Measurements from ENCODE around the gene ALOXE3.

ALOXE3 gene

GRCh38 chr17:8161289-8162232, 43.2 kb upstream of the ALOXE3 start:
- H3K27ac ChIP-seq, result peak overlapping the region; percentile 98
- peaks cover 22% of the 10 kb centered on the region for H3K36me3 ChIP-seq
- H4K20me1 ChIP-seq, result peaks cover 32% of the 10 kb centered on the region
- H3K27me3 ChIP-seq, result no peaks in the 10 kb centered on the region
- TF ChIP-seq Cebpa-rat (IDR thresholded peaks at IDR 0.05), result no peak
- peaks cover 62% of the 10 kb centered on the region for H3K4me1 ChIP-seq
- H3K4me2 ChIP-seq, result peak overlapping the region; percentile 99
- peak overlapping the region; percentile 99 for H3K9ac ChIP-seq
- H3K9me3 ChIP-seq, result no peaks in the 10 kb centered on the region
- H3K4me3 ChIP-seq, result peak overlapping the region; percentile 100

- peak overlapping the region; percentile 100 for H3K4me3 ChIP-seq
- peaks cover 22% of the 10 kb centered on the region for H3K36me3 ChIP-seq
- peaks cover 65% of the 10 kb centered on the region for H3K4me1 ChIP-seq
- H3K27ac ChIP-seq, result peak overlapping the region; percentile 46
- peak overlapping the region; percentile 99 for H3K4me2 ChIP-seq
- no peaks in the 10 kb centered on the region for H3K9me3 ChIP-seq
- H3K9ac ChIP-seq, result peak overlapping the region; percentile 99
- no peaks in the 10 kb centered on the region for H3K27me3 ChIP-seq
- peaks cover 32% of the 10 kb centered on the region for H4K20me1 ChIP-seq
- TF ChIP-seq Cebpa-rat (IDR thresholded peaks at IDR 0.05), result no peak
Measured at GRCh38 chr17:8160741-8161221, 42.5 kb upstream of the ALOXE3 start.

- TF ChIP-seq Cebpa-rat (IDR thresholded peaks at IDR 0.05), result no peak
- Histone ChIP-seq H3K9ac (peak overlapping the region; percentile 99; the same call in 1 of the 2 replicates), H3K36me3 (peaks cover 22% of the 10 kb centered on the region), H3K4me2 (peak overlapping the region; percentile 99), H3K27ac (no peak overlapping the region), H3K9me3 (no peaks in the 10 kb centered on the region), H4K20me1 (peaks cover 32% of the 10 kb centered on the region), H3K4me3 (peak overlapping the region; percentile 100; the same call in 1 of the 2 replicates), H3K27me3 (no peaks in the 10 kb centered on the region), H3K4me1 (peaks cover 71% of the 10 kb centered on the region)
Measured at GRCh38 chr17:8160224-8160577, 41.9 kb upstream of the ALOXE3 start.

- H3K27me3 ChIP-seq, result no peaks in the 10 kb centered on the region
Measured at GRCh38 chr17:8159459-8160223, 41.3 kb upstream of the ALOXE3 start.

GRCh38 chr17:8159032-8159400, 40.7 kb upstream of the ALOXE3 start:
- no peak overlapping the region for H3K4me3 ChIP-seq
- H3K9me3 ChIP-seq, result no peaks in the 10 kb centered on the region
- TF ChIP-seq Cebpa-rat (IDR thresholded peaks at IDR 0.05), result no peak
- H3K9ac ChIP-seq, result no peak overlapping the region
- 0 out of 2 replicates have a peak overlapping the region, but pooled peaks have one; percentile 61 for H3K4me2 ChIP-seq
- no peak overlapping the region for H3K27ac ChIP-seq
- H4K20me1 ChIP-seq, result peaks cover 32% of the 10 kb centered on the region
- H3K4me1 ChIP-seq, result peaks cover 73% of the 10 kb centered on the region
- peaks cover 22% of the 10 kb centered on the region for H3K36me3 ChIP-seq
- H3K27me3 ChIP-seq, result no peaks in the 10 kb centered on the region

More at GRCh38 chr17:8159459-8160223, 41.3 kb upstream of the ALOXE3 start:
- Histone ChIP-seq H3K27ac (no peak overlapping the region), H3K4me3 (no peak overlapping the region), H3K4me1 (peaks cover 73% of the 10 kb centered on the region), H4K20me1 (peaks cover 32% of the 10 kb centered on the region), H3K9ac (peak overlapping the region; percentile 99), H3K36me3 (peaks cover 22% of the 10 kb centered on the region), H3K4me2 (peak overlapping the region; percentile 99; the same call in 1 of the 2 replicates), H3K9me3 (no peaks in the 10 kb centered on the region)
- no peak for TF ChIP-seq Cebpa-rat (IDR thresholded peaks at IDR 0.05)

- Histone ChIP-seq H3K27ac (no peak overlapping the region), H4K20me1 (peaks cover 32% of the 10 kb centered on the region), H3K4me3 (no peak overlapping the region; the same call in 1 of the 2 replicates), H3K4me2 (peak overlapping the region; percentile 61), H3K9ac (no peak overlapping the region), H3K36me3 (peaks cover 22% of the 10 kb centered on the region), H3K4me1 (peaks cover 73% of the 10 kb centered on the region), H3K27me3 (no peaks in the 10 kb centered on the region), H3K9me3 (no peaks in the 10 kb centered on the region)
- TF ChIP-seq Cebpa-rat (IDR thresholded peaks at IDR 0.05), result no peak
Measured at GRCh38 chr17:8158267-8159031, 40.1 kb upstream of the ALOXE3 start.

- peak overlapping the region; percentile 98 for H3K4me2 ChIP-seq
- H3K27ac ChIP-seq, result peak overlapping the region; percentile 79
- H3K27me3 ChIP-seq, result no peaks in the 10 kb centered on the region
- H3K4me3 ChIP-seq, result peak overlapping the region; percentile 63
- peaks cover 73% of the 10 kb centered on the region for H3K4me1 ChIP-seq
- H3K9ac ChIP-seq, result peak overlapping the region; percentile 79
- no peaks in the 10 kb centered on the region for H3K9me3 ChIP-seq
- TF ChIP-seq Cebpa-rat (IDR thresholded peaks at IDR 0.05), result no peak
- peaks cover 21% of the 10 kb centered on the region for H3K36me3 ChIP-seq
- H4K20me1 ChIP-seq, result peaks cover 22% of the 10 kb centered on the region
Measured at GRCh38 chr17:8156246-8156992, 38.1 kb upstream of the ALOXE3 start.

- Histone ChIP-seq H4K20me1 (peaks cover 20% of the 10 kb centered on the region), H3K27ac (peak overlapping the region; percentile 53), H3K36me3 (peaks cover 16% of the 10 kb centered on the region), H3K9ac (peak overlapping the region; percentile 71), H3K9me3 (no peaks in the 10 kb centered on the region), H3K4me3 (peak overlapping the region; percentile 63), H3K27me3 (no peaks in the 10 kb centered on the region), H3K4me2 (peak overlapping the region; percentile 98), H3K4me1 (peaks cover 69% of the 10 kb centered on the region)
- TF ChIP-seq Cebpa-rat (IDR thresholded peaks at IDR 0.05), result no peak
Measured at GRCh38 chr17:8155996-8156245, 37.6 kb upstream of the ALOXE3 start.

All from BLaER1 (cell line).